Daoy (cell line): ENCODE data around the gene UFD1. TPM values are rescaled to one million over a fixed set of nuclear protein-coding genes. Genes with fewer than 3 reads are reported as not detected.

Experiments used
- DNase-seq: peaks from one replicate; pipeline ENCODE4 v3.0.0-alpha.2; 2015; ENCODE audit warnings: low read depth
- total RNA-seq: library from RNA; depleted of rRNA; stranded (reverse); fragments of >200 nt; shearing (Covaris generic); gene quantifications from 2 replicates; pipeline ENCODE4 v1.2.3, GENCODE V29; 2014; rRNA removed

The UFD1 gene
- 144 and 159 TPM in 2 replicates for total RNA-seq

- DNase-seq = peak; percentile 84
Observed at GRCh38 chr22:19478901-19479354, at the start of gene UFD1. TSS of gene UFD1 (minus strand) at chr22:19479193. CDS start at chr22:19479085, 108 bp downstream.

- peak; percentile 64 for DNase-seq
Observed at GRCh38 chr22:19527861-19528417, 48.9 kb upstream of the UFD1 start.

GRCh38 chr22:19527321-19527721 lies 48.3 kb upstream of the UFD1 start:
- DNase-seq = no peak

- DNase-seq = no peak
Observed at GRCh38 chr22:19526702-19527111, 47.7 kb upstream of the UFD1 start.

GRCh38 chr22:19526076-19526701 lies 47.2 kb upstream of the UFD1 start:
- no peak for DNase-seq

GRCh38 chr22:19525666-19526065 lies 46.7 kb upstream of the UFD1 start:
- no peak for DNase-seq

- DNase-seq = no peak
Observed at GRCh38 chr22:19525116-19525660, 46.2 kb upstream of the UFD1 start.

GRCh38 chr22:19524170-19525115 lies 45.5 kb upstream of the UFD1 start, which contains the start of gene CLDN5:
TSS of gene CLDN5 (minus strand) at chr22:19524410. CDS start at chr22:19524255, 155 bp downstream.
- peak; percentile 55 for DNase-seq

GRCh38 chr22:19523240-19524169 lies 44.5 kb upstream of the UFD1 start:
- peak; percentile 45 for DNase-seq

GRCh38 chr22:19522881-19523239 lies 43.9 kb upstream of the UFD1 start:
- DNase-seq = no peak

- DNase-seq = no peak
Observed at GRCh38 chr22:19522190-19522880, 43.3 kb upstream of the UFD1 start.

- DNase-seq = no peak
Observed at GRCh38 chr22:19520566-19521305, 41.7 kb upstream of the UFD1 start.

GRCh38 chr22:19520007-19520406 lies 41.0 kb upstream of the UFD1 start:
- DNase-seq = no peak

GRCh38 chr22:19519041-19519926 lies 40.3 kb upstream of the UFD1 start:
- DNase-seq = no peak

GRCh38 chr22:19518635-19519034 lies 39.6 kb upstream of the UFD1 start:
- no peak for DNase-seq

- no peak for DNase-seq
Observed at GRCh38 chr22:19517919-19518611, 39.1 kb upstream of the UFD1 start.

- no peak for DNase-seq
Observed at GRCh38 chr22:19517171-19517500, 38.1 kb upstream of the UFD1 start.
